ENCODE data around the gene MCTP2. TPM values are rescaled to one million over a fixed set of nuclear protein-coding genes. Genes with fewer than 3 reads are reported as not detected.

The MCTP2 gene
- total RNA-seq, 5 donors from 2014 or later (not counting 1 experiment from before 2014, with no cell fraction given) = 16.0 to 31.3 (median 22.4) TPM

DNA sequence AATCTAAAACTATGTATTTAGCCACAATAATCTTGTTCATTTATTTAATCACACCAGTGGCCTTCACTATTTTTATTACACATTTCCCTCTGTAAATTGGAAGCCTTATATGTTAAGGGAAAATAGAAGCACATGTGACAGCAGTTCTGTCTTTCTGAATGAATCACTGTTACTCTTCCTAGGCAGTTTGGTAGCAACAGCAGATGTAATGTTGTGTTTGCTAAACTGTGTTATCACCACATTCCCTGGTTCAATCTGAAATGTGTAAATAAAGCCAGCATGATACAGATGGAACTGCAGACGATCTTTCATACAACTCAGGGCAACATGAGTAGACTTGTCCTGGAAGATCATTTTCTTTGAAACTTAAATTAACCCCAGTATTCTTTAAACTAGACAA lies 220.1 kb downstream of the MCTP2 start:
- ChIA-PET POLR2A (no interaction called here), CTCF (no interaction called here)
- Mint-ChIP-seq H3K36me3 (peaks cover 22% of the 10 kb centered on the region), H3K27me3 (no peaks in the 10 kb centered on the region), H3K27ac (no peak overlapping the region), H3K4me1 (no peaks in the 10 kb centered on the region), H3K9me3 (no peaks in the 10 kb centered on the region), H3K4me3 (no peak overlapping the region)
- Histone ChIP-seq H3K36me3 (ENCODE audit: control insufficient read depth in 2 of 2, extremely low read depth in 1 of 2, insufficient read depth in 1 of 2, low read length in 1 of 2) (no peaks in the 10 kb centered on the region), H3K9me3 (no peaks in the 10 kb centered on the region), H3K27me3 (replicated peaks in 1 of 2; ENCODE audit: control insufficient read depth in 2 of 2, extremely low read depth in 1 of 2, insufficient read depth in 2 of 2, low read length in 1 of 2) (no peaks in the 10 kb centered on the region), H3K4me1 (ENCODE audit: control insufficient read depth in 1 of 2, extremely low read depth in 1 of 2, insufficient read depth in 2 of 2, low read length in 2 of 2) (no peaks in the 10 kb centered on the region), H3K4me3 (ENCODE audit: control insufficient read depth in 1 of 2, extremely low read depth in 1 of 2, low read length in 1 of 2) (no peak overlapping the region), H3K27ac (ENCODE audit: low read length) (no peak overlapping the region)
- DNase-seq (no peak), ATAC-seq (replicated peaks in 1 of 4) (no peak)
- WGBS (ENCODE audit: insufficient coverage) = no CpG with 5 or more reads among the region's 1 CpG

DNA sequence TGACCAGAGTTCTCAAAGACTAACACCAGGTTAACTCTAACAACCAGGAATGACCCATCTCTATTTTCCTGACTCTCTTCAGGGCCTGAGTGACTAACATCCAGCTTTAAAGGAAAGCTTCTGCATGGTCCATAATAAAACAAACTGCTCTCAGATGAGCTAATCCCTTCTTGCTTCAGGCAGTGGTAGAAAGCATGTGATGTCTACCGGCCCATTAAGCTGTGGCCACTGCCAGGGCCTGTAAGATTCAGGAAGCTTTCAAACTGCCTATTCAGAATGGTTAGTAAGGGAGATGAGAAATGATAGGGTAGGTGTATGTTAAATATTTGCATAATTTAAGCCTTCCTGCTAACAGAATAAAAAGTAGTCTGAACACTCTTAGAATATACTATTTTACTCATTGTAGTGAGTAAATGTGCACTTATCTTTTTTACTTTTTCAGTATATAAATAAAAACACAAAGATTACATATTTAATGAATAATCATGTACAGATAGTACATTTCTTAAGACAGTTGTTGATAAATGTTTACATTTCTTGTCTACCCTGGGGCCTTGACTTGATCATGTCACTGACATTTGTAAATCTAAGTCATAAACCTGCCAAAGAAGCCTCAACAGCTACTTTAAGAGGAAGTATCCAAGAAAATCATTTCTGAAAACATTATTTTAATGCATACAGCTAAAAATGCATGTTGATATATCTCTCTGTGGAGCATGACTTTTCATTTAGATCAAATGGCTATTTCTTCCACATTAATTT lies 222.0 kb downstream of the MCTP2 start:
- no peaks in the 10 kb centered on the region for H3K27me3 Mint-ChIP-seq
- no peak overlapping the region for H3K4me3 ChIP-seq (ENCODE audit: control insufficient read depth in 1 of 2, extremely low read depth in 1 of 2, low read length in 1 of 2)
- H3K4me3 Mint-ChIP-seq = no peak overlapping the region
- ATAC-seq (replicated peaks in 1 of 4) (no peak), DNase-seq (no peak)
- no peaks in the 10 kb centered on the region for H3K27me3 ChIP-seq (replicated peaks in 1 of 2; ENCODE audit: control insufficient read depth in 2 of 2, extremely low read depth in 1 of 2, insufficient read depth in 2 of 2, low read length in 1 of 2)
- H3K4me1 ChIP-seq (ENCODE audit: control insufficient read depth in 1 of 2, extremely low read depth in 1 of 2, insufficient read depth in 2 of 2, low read length in 2 of 2) = no peaks in the 10 kb centered on the region
- no peaks in the 10 kb centered on the region for H3K9me3 ChIP-seq
- no peaks in the 10 kb centered on the region for H3K9me3 Mint-ChIP-seq
- peaks cover 0 to 4% of the 10 kb centered on the region in 2 donors for H3K36me3 ChIP-seq (ENCODE audit: control insufficient read depth in 2 of 2, extremely low read depth in 1 of 2, insufficient read depth in 1 of 2, low read length in 1 of 2)
- H3K36me3 Mint-ChIP-seq = peaks cover 40% of the 10 kb centered on the region
- ChIA-PET POLR2A (no interaction called here), CTCF (no interaction called here)
- no peaks in the 10 kb centered on the region for H3K4me1 Mint-ChIP-seq
- no CpG with 5 or more reads among the region's 1 CpG for WGBS (ENCODE audit: insufficient coverage)
- no peak overlapping the region for H3K27ac ChIP-seq (ENCODE audit: low read length)
- no peak overlapping the region for H3K27ac Mint-ChIP-seq

DNA sequence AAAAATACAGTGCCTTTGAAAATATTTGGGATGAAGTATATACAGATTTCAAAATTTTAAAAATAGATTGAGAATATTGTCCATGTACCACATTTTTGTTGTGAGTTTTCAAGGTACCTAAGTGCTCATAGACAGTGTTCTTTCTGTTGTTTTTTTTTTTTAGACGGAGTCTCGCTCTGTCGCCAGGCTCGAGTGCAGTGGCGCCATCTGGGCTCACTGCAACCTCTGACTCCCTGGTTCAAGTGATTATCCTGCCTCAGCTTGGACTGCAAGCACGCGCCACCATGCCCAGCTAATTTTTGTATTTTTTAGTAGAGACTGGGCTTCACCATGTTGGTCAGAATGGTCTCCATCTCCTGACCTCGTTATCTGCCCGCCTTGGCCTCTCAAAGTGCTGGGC lies 223.9 kb downstream of the MCTP2 start:
- Mint-ChIP-seq H3K9me3 (no peaks in the 10 kb centered on the region), H3K4me3 (no peak overlapping the region), H3K36me3 (peaks cover 46% of the 10 kb centered on the region), H3K27ac (no peak overlapping the region), H3K27me3 (no peaks in the 10 kb centered on the region), H3K4me1 (no peaks in the 10 kb centered on the region)
- no peaks in the 10 kb centered on the region for H3K27me3 ChIP-seq (replicated peaks in 1 of 2; ENCODE audit: control insufficient read depth in 2 of 2, extremely low read depth in 1 of 2, insufficient read depth in 2 of 2, low read length in 1 of 2)
- WGBS (ENCODE audit: insufficient coverage) = 91% methylated on average over 9 of the region's 9 CpGs
- no peak overlapping the region for H3K4me3 ChIP-seq (ENCODE audit: control insufficient read depth in 1 of 2, extremely low read depth in 1 of 2, low read length in 1 of 2)
- CTCF ChIA-PET = no interaction called here
- peaks cover 0 to 6% of the 10 kb centered on the region in 2 donors for H3K36me3 ChIP-seq (ENCODE audit: control insufficient read depth in 2 of 2, extremely low read depth in 1 of 2, insufficient read depth in 1 of 2, low read length in 1 of 2)
- H3K4me1 ChIP-seq (ENCODE audit: control insufficient read depth in 1 of 2, extremely low read depth in 1 of 2, insufficient read depth in 2 of 2, low read length in 2 of 2) = no peaks in the 10 kb centered on the region
- no peaks in the 10 kb centered on the region for H3K9me3 ChIP-seq
- ATAC-seq (replicated peaks in 1 of 4) (no peak), DNase-seq (no peak)
- no peak overlapping the region for H3K27ac ChIP-seq (ENCODE audit: low read length)
- POLR2A ChIA-PET = no interaction called here

DNA sequence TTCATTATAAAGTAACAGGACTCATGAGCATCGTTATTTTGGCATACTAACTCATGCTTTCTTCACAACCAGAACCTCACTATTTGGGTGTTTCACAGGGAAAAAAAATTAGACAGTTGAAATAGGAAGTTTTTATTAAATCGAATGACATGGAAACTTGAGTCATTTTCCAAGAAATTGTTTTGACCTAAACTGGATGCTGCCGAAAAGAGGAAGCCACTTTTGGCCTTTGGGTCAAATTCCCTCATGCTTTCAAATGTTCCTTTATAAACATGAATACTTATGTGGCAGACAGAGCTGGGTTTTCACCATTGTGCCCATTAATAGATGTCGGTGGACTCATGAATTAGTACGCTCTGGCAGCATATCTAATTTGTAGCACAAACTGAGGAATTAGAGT lies 224.9 kb downstream of the MCTP2 start:
- no peaks in the 10 kb centered on the region for H3K9me3 Mint-ChIP-seq
- H3K4me3 ChIP-seq (ENCODE audit: control insufficient read depth in 1 of 2, extremely low read depth in 1 of 2, low read length in 1 of 2) = no peak overlapping the region
- DNase-seq (no peak), ATAC-seq (replicated peaks in 1 of 4) (no peak)
- 82% methylated on average over 3 of the region's 5 CpGs for WGBS (ENCODE audit: insufficient coverage)
- H3K4me3 Mint-ChIP-seq = no peak overlapping the region
- H3K27me3 Mint-ChIP-seq = no peaks in the 10 kb centered on the region
- H3K27ac Mint-ChIP-seq = no peak overlapping the region
- ChIA-PET POLR2A (no interaction called here), CTCF (no interaction called here)
- H3K36me3 ChIP-seq (ENCODE audit: control insufficient read depth in 2 of 2, extremely low read depth in 1 of 2, insufficient read depth in 1 of 2, low read length in 1 of 2) = peaks cover 0 to 6% of the 10 kb centered on the region in 2 donors
- no peaks in the 10 kb centered on the region for H3K4me1 ChIP-seq (ENCODE audit: control insufficient read depth in 1 of 2, extremely low read depth in 1 of 2, insufficient read depth in 2 of 2, low read length in 2 of 2)
- H3K27me3 ChIP-seq (replicated peaks in 1 of 2; ENCODE audit: control insufficient read depth in 2 of 2, extremely low read depth in 1 of 2, insufficient read depth in 2 of 2, low read length in 1 of 2) = no peaks in the 10 kb centered on the region
- H3K36me3 Mint-ChIP-seq = peaks cover 49% of the 10 kb centered on the region
- H3K27ac ChIP-seq (ENCODE audit: low read length) = no peak overlapping the region
- no peaks in the 10 kb centered on the region for H3K9me3 ChIP-seq
- H3K4me1 Mint-ChIP-seq = no peaks in the 10 kb centered on the region

DNA sequence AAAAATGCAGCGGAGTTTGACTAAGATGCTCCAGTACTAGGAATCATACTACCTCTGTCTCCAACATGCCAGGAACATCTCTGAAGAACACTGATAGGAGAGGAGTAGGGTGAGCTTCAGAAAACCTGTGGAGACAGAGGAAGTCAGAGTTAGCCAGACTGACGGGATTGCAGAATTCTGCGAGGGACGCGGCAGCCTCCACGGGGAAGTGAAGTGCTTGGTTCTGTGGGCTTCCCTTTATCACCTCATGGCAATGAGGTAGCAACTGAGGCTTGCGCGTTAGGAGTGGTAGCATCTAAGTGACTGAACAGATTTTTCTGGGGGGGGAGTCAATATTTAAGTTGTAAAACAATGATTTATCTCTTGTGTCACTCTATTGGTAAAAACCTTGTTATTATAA lies 226.3 kb downstream of the MCTP2 start:
- WGBS (ENCODE audit: insufficient coverage) = 93% methylated on average over 5 of the region's 8 CpGs
- CTCF ChIA-PET = no interaction called here
- POLR2A ChIA-PET = no interaction called here

GRCh38 chr15:94460624-94461023 lies 229.3 kb downstream of the MCTP2 start:
- H3K9me3 ChIP-seq = no peaks in the 10 kb centered on the region
- ATAC-seq (replicated peaks in 1 of 4) (no peak), DNase-seq (no peak)
- no peak overlapping the region for H3K27ac ChIP-seq (ENCODE audit: low read length)
- H3K36me3 Mint-ChIP-seq = peaks cover 57% of the 10 kb centered on the region
- no peak overlapping the region for H3K27ac Mint-ChIP-seq
- peaks cover 0 to 6% of the 10 kb centered on the region in 2 donors for H3K36me3 ChIP-seq (ENCODE audit: control insufficient read depth in 2 of 2, extremely low read depth in 1 of 2, insufficient read depth in 1 of 2, low read length in 1 of 2)
- no peaks in the 10 kb centered on the region for H3K9me3 Mint-ChIP-seq
- no peaks in the 10 kb centered on the region for H3K27me3 Mint-ChIP-seq
- H3K4me1 ChIP-seq (ENCODE audit: control insufficient read depth in 1 of 2, extremely low read depth in 1 of 2, insufficient read depth in 2 of 2, low read length in 2 of 2) = no peaks in the 10 kb centered on the region
- POLR2A ChIA-PET = no interaction called here
- CTCF ChIA-PET = no interaction called here
- H3K4me1 Mint-ChIP-seq = no peaks in the 10 kb centered on the region
- no CpG with 5 or more reads among the region's 1 CpG for WGBS (ENCODE audit: insufficient coverage)
- no peak overlapping the region for H3K4me3 Mint-ChIP-seq
- H3K27me3 ChIP-seq (replicated peaks in 1 of 2; ENCODE audit: control insufficient read depth in 2 of 2, extremely low read depth in 1 of 2, insufficient read depth in 2 of 2, low read length in 1 of 2) = no peaks in the 10 kb centered on the region
- no peak overlapping the region for H3K4me3 ChIP-seq (ENCODE audit: control insufficient read depth in 1 of 2, extremely low read depth in 1 of 2, low read length in 1 of 2)

More for the DNA sequence above, 226.3 kb downstream of the MCTP2 start:
- Mint-ChIP-seq H3K36me3 (peaks cover 53% of the 10 kb centered on the region), H3K4me3 (no peak overlapping the region), H3K9me3 (no peaks in the 10 kb centered on the region), H3K4me1 (no peaks in the 10 kb centered on the region), H3K27ac (no peak overlapping the region), H3K27me3 (no peaks in the 10 kb centered on the region)
- ATAC-seq (replicated peaks in 1 of 4) (no peak), DNase-seq (no peak)
- Histone ChIP-seq H3K4me1 (ENCODE audit: control insufficient read depth in 1 of 2, extremely low read depth in 1 of 2, insufficient read depth in 2 of 2, low read length in 2 of 2) (no peaks in the 10 kb centered on the region), H3K27ac (ENCODE audit: low read length) (no peak overlapping the region), H3K36me3 (ENCODE audit: control insufficient read depth in 2 of 2, extremely low read depth in 1 of 2, insufficient read depth in 1 of 2, low read length in 1 of 2) (peaks cover 0 to 6% of the 10 kb centered on the region in 2 donors), H3K4me3 (ENCODE audit: control insufficient read depth in 1 of 2, extremely low read depth in 1 of 2, low read length in 1 of 2) (no peak overlapping the region), H3K27me3 (replicated peaks in 1 of 2; ENCODE audit: control insufficient read depth in 2 of 2, extremely low read depth in 1 of 2, insufficient read depth in 2 of 2, low read length in 1 of 2) (no peaks in the 10 kb centered on the region), H3K9me3 (no peaks in the 10 kb centered on the region)

DNA sequence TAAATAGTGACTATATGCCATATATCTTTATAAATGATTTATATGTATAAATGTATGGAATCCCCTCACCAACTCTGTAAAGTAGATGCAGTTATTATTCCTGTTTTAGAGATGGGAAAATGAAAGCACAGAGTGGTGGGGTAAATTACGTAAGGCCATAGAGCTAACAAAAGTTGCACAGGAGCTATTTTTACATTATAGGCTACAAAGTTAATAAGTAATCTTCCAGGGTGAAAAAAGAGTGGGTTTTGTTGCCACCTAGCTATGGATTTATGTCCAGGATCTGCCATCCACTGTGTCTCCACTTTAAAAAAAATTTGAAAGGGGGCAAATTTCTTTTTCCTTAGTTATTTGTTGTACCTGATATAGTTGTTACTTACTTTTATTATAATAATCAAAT lies 235.7 kb downstream of the MCTP2 start:
- Mint-ChIP-seq H3K36me3 (peaks cover 40% of the 10 kb centered on the region), H3K9me3 (no peaks in the 10 kb centered on the region), H3K4me1 (no peaks in the 10 kb centered on the region), H3K27ac (no peak overlapping the region), H3K4me3 (no peak overlapping the region), H3K27me3 (no peaks in the 10 kb centered on the region)
- H3K4me1 ChIP-seq (ENCODE audit: control insufficient read depth in 1 of 2, extremely low read depth in 1 of 2, insufficient read depth in 2 of 2, low read length in 2 of 2) = no peaks in the 10 kb centered on the region
- no CpG with 5 or more reads among the region's 1 CpG for WGBS (ENCODE audit: insufficient coverage)
- H3K27me3 ChIP-seq (replicated peaks in 1 of 2; ENCODE audit: control insufficient read depth in 2 of 2, extremely low read depth in 1 of 2, insufficient read depth in 2 of 2, low read length in 1 of 2) = no peaks in the 10 kb centered on the region
- peaks cover 0 to 2% of the 10 kb centered on the region in 2 donors for H3K36me3 ChIP-seq (ENCODE audit: control insufficient read depth in 2 of 2, extremely low read depth in 1 of 2, insufficient read depth in 1 of 2, low read length in 1 of 2)
- H3K4me3 ChIP-seq (ENCODE audit: control insufficient read depth in 1 of 2, extremely low read depth in 1 of 2, low read length in 1 of 2) = no peak overlapping the region
- H3K9me3 ChIP-seq = no peaks in the 10 kb centered on the region
- ChIA-PET CTCF (interaction anchor here in 1 of 2 donors (0.7 kb wide), 1 partner anchor 156 kb away, joined by 3 read pairs; no protein-coding TSS in a partner anchor), POLR2A (no interaction called here)
- ATAC-seq (replicated peaks in 1 of 4) (no peak), DNase-seq (no peak)
- H3K27ac ChIP-seq (ENCODE audit: low read length) = no peak overlapping the region
